OCI-LY3 (cell line): Measurements from ENCODE around the gene PTPRD.

Experiments used
- H2AFZ ChIP-seq: fragments of 200-600, 300-600 bp; shearing (Covaris generic); 2 replicates; pipeline ENCODE4 v1.6.0; 2014; ENCODE audit warnings: antibody characterized with exemption, low read depth, low read length
- H3K27ac ChIP-seq: fragments of 200-600, 300-600 bp; sonication (generic); 2 replicates; pipeline ENCODE4 v1.5.1; 2014; ENCODE audit warnings: mild to moderate bottlenecking, low read length, moderate library complexity, mixed read lengths
- H3K27me3 ChIP-seq: fragments of 200-600, 300-600 bp; sonication (generic); 2 replicates; pipeline ENCODE4 v1.6.1; 2014; ENCODE audit warnings: low read depth, low read length, mixed read lengths
- H3K36me3 ChIP-seq: fragments of 200-600, 300-600 bp; sonication (generic); replicated peaks from 2 replicates; pipeline ENCODE3; 2014; ENCODE audit warnings: low read depth, low read length, mixed read lengths
- H3K4me1 ChIP-seq: fragments of 300-600, 200-600 bp; sonication (generic); 2 replicates; pipeline ENCODE4 v1.6.1; 2014; ENCODE audit warnings: low read length, mixed read lengths
- H3K4me2 ChIP-seq: fragments of 200-600, 300-600 bp; sonication (generic); 2 replicates; pipeline ENCODE4 v1.6.1; 2014; ENCODE audit warnings: low read length, mixed read lengths
- H3K4me3 ChIP-seq: fragments of 300-600, 200-600 bp; sonication (generic); 2 replicates; pipeline ENCODE4 v1.5.1; 2014; ENCODE audit warnings: antibody characterized with exemption, mild to moderate bottlenecking, low read length, moderate library complexity
- H3K79me2 ChIP-seq: fragments of 300-600, 200-600 bp; shearing (Covaris generic); 2 replicates; pipeline ENCODE4 v1.6.1; 2014; ENCODE audit warnings: mild to moderate bottlenecking, low read length, mixed read lengths
- H3K9ac ChIP-seq: fragments of 300-600, 200-600 bp; shearing (Covaris generic); 2 replicates; pipeline ENCODE4 v1.6.0; 2014; ENCODE audit warnings: mild to moderate bottlenecking, low read length, moderate library complexity
- H3K9me3 ChIP-seq: fragments of 200-600, 300-600 bp; shearing (Covaris generic); 2 replicates; pipeline ENCODE4 v1.6.1; 2014; ENCODE audit warnings: low read length, mixed read lengths; ENCODE audit not compliant: insufficient read depth
- H4K20me1 ChIP-seq: fragments of 200-600, 300-600 bp; sonication (generic); 2 replicates; pipeline ENCODE4 v1.6.1; 2016; ENCODE audit warnings: low read length, mixed read lengths; ENCODE audit not compliant: insufficient read depth
- CTCF ChIP-seq: fragments of 200-600, 300-600 bp; sonication (generic); IDR thresholded peaks from 2 replicates; pipeline ENCODE4 v1.5.1; 2014; ENCODE audit warnings: antibody characterized with exemption, low read length, low read depth
- EZH2phosphoT487 ChIP-seq: fragments of 200-600 bp; shearing (Covaris generic); IDR thresholded peaks from 2 replicates; pipeline ENCODE4 v1.6.1; 2018; ENCODE audit warnings: antibody characterized with exemption, mixed run types, low read depth

Gene PTPRD

DNA sequence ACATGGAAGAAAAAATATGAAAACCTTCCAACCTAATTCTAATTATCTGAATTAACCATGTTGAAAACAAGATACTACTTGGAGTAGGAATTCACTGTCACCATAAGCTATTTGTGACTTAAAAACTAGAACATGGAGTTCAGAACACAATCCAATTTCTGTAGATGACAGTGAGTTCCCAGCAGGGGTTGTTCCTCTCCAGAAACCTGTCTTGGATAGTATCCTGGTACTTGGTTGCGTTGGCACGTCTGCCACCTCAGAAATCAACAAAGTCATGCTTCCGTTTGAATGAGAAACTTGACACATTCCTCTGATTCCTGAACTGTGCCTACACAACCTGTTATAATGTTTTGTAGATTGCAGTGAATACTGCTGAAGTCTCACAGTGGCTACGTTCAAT, 2023.3 kb downstream of the PTPRD start:
- no peak for TF ChIP-seq EZH2phosphoT487
- TF ChIP-seq CTCF = no peak
- Histone ChIP-seq H3K4me2 (no peak overlapping the region), H3K4me3 (no peak overlapping the region), H3K9ac (no peak overlapping the region), H4K20me1 (no peaks in the 10 kb centered on the region), H3K27ac (no peak overlapping the region), H3K79me2 (no peaks in the 10 kb centered on the region), H2AFZ (no peak overlapping the region), H3K9me3 (no peaks in the 10 kb centered on the region), H3K4me1 (no peaks in the 10 kb centered on the region), H3K36me3 (no peaks in the 10 kb centered on the region), H3K27me3 (no peaks in the 10 kb centered on the region)

DNA sequence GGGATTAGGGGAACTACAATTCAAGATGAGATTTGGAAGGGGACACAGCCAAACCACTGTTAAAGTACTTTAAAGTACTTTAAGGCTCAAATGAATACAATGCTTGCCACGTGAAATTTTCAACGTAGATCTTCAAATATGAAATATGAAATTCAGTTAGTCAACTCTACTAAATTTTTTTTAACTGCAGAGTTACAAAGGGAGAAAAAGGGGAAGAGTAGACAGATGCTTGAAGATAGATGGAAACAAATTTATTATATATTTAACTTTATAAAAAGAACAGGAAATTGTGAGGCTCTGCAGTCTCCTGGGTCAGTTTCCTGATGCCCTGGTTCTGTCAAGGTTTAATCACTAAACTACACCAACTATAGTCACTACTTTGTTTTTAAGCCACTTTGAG, 2027.8 kb downstream of the PTPRD start:
- no peaks in the 10 kb centered on the region for H3K4me1 ChIP-seq
- no peak overlapping the region for H3K4me3 ChIP-seq
- H3K4me2 ChIP-seq = no peak overlapping the region
- no peaks in the 10 kb centered on the region for H3K79me2 ChIP-seq
- H3K9ac ChIP-seq = no peak overlapping the region
- no peaks in the 10 kb centered on the region for H3K36me3 ChIP-seq
- H2AFZ ChIP-seq = no peak overlapping the region
- H4K20me1 ChIP-seq = no peaks in the 10 kb centered on the region
- H3K9me3 ChIP-seq = no peaks in the 10 kb centered on the region
- no peak overlapping the region for H3K27ac ChIP-seq
- TF ChIP-seq EZH2phosphoT487 (no peak), CTCF (no peak)
- H3K27me3 ChIP-seq = no peaks in the 10 kb centered on the region

DNA sequence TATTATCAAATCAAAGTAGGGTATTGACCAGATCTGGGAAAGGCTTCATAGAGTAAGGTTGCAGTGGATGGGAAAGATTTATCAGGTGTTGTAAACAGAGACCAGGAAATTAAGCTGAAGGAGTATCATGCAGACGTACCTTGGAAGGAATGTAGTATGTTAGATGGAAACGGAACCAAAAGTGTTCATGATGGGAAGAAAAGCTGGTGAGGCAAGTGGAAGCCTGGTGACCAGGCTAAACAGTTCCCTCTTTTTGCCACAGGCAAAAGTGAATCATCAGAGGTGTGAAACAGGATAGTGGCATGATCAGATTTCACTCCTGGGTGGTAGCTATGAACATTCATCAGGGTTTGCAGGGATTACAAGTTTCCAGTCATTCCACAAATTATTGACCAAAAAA, 2033.1 kb downstream of the PTPRD start:
- H3K4me3 ChIP-seq = no peak overlapping the region
- no peak overlapping the region for H3K9ac ChIP-seq
- no peaks in the 10 kb centered on the region for H3K36me3 ChIP-seq
- H4K20me1 ChIP-seq = no peaks in the 10 kb centered on the region
- no peaks in the 10 kb centered on the region for H3K9me3 ChIP-seq
- no peaks in the 10 kb centered on the region for H3K27me3 ChIP-seq
- no peak for TF ChIP-seq EZH2phosphoT487
- TF ChIP-seq CTCF = no peak
- no peaks in the 10 kb centered on the region for H3K79me2 ChIP-seq
- H3K4me1 ChIP-seq = no peaks in the 10 kb centered on the region
- no peak overlapping the region for H3K27ac ChIP-seq
- H3K4me2 ChIP-seq = no peak overlapping the region
- no peak overlapping the region for H2AFZ ChIP-seq

DNA sequence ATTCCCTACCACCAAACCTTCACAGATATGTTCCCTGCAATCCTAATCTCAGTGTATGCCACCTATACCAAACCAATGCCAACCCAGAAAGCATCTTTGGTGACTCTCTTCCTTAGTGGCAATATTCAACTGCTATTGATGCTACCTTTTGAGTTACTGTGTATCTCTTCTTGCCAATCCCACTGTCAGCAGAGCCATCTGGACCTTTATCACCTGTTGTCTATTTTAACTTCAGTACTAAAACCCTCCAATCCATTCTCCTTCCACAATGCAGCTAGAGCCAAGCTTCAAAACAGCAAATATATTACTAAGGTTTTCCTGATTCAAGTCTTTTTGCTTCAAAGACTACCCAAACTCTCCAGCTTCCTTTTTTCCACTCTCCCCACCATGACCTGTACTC, 2036.1 kb downstream of the PTPRD start:
- no peak overlapping the region for H3K4me3 ChIP-seq
- no peak overlapping the region for H3K27ac ChIP-seq
- no peaks in the 10 kb centered on the region for H3K27me3 ChIP-seq
- H3K36me3 ChIP-seq = no peaks in the 10 kb centered on the region
- no peaks in the 10 kb centered on the region for H4K20me1 ChIP-seq
- no peaks in the 10 kb centered on the region for H3K9me3 ChIP-seq
- no peaks in the 10 kb centered on the region for H3K4me1 ChIP-seq
- H3K9ac ChIP-seq = no peak overlapping the region
- no peak overlapping the region for H3K4me2 ChIP-seq
- H3K79me2 ChIP-seq = no peaks in the 10 kb centered on the region
- H2AFZ ChIP-seq = no peak overlapping the region
- TF ChIP-seq EZH2phosphoT487 (no peak), CTCF (no peak)
